Peyer's patch (tissue), 4 donors: ENCODE results near the gene POSTN. TPM values are rescaled to one million over a fixed set of nuclear protein-coding genes. Genes with fewer than 3 reads are reported as not detected.

Experiments used
- DNase-seq, 3 donors: peaks; one replicate each; pipeline ENCODE4 v3.0.0-alpha.2; 2017 to 2019
- H3K27ac ChIP-seq, 4 donors: fragments of 200-600 bp; sonication (generic); one replicate each; pipeline ENCODE4 v1.5.1; 2016 to 2019
- H3K27me3 ChIP-seq, 2 donors: fragments of 200-600 bp; sonication (generic); one replicate each; pipeline ENCODE4 v1.5.1; 2019
- H3K36me3 ChIP-seq, 3 donors: fragments of 200-600 bp; sonication (generic); one replicate each; pipeline ENCODE4 v1.5.1; 2016 to 2019
- H3K4me1 ChIP-seq, 4 donors: fragments of 200-600 bp; sonication (generic); one replicate each; pipeline ENCODE4 v1.5.1; 2016 to 2019
- H3K4me3 ChIP-seq, 4 donors: fragments of 200-600 bp; sonication (generic); 1 replicate in 3 of 4; 2 replicates in 1 of 4; pipeline ENCODE4 v1.5.1; 2016 to 2019; ENCODE audit warnings: mild to moderate bottlenecking in 1 of 4
- H3K9me3 ChIP-seq, 4 donors: fragments of 200-600 bp; sonication (generic); one replicate each; pipeline ENCODE4 v1.5.1; 2016 to 2019; ENCODE audit warnings: mild to moderate bottlenecking in 1 of 4
- CTCF ChIP-seq, 6 experiments: fragments of 450-650 bp in 4 of 6; fragments of 200-600 bp in 2 of 6; sonication (generic) in 1 of 6; IDR thresholded peaks; one replicate each; pipeline ENCODE4 v1.5.1; 2017 to 2019; ENCODE audit warnings: antibody characterized with exemption in 6 of 6, mild to moderate bottlenecking in 3 of 6, moderate library complexity in 1 of 6
- POLR2A ChIP-seq, 2 donors: fragments of 450-650 bp; IDR thresholded peaks; one replicate each; pipeline ENCODE4 v1.5.1; 2017; ENCODE audit warnings: antibody characterized with exemption in 2 of 2, mild to moderate bottlenecking in 2 of 2, moderate library complexity in 2 of 2
- total RNA-seq, 4 donors: library from RNA; depleted of rRNA; stranded (reverse); fragments of >200 nt; gene quantifications; one replicate each; pipeline ENCODE4 v1.1.0, GENCODE V29; 2016

The POSTN gene
- total RNA-seq, 4 donors from 2014 or later, result 3.2 to 27.0 (median 12.8) TPM

- Histone ChIP-seq H3K9me3 (peaks cover 0 to 8% (median 0%) of the 10 kb centered on the region in 4 donors), H3K36me3 (no peaks in the 10 kb centered on the region), H3K27me3 (no peaks in the 10 kb centered on the region), H3K4me1 (no peaks in the 10 kb centered on the region), H3K4me3 (no peak overlapping the region), H3K27ac (no peak overlapping the region)
- DNase-seq, result no peak
- no peak for TF ChIP-seq POLR2A (IDR thresholded peaks at IDR 0.05)
- no peak for TF ChIP-seq CTCF (IDR thresholded peaks at IDR 0.05)
Observed at GRCh38 chr13:37531049-37531448, 67.5 kb downstream of the POSTN start.

GRCh38 chr13:37529751-37530385, 68.7 kb downstream of the POSTN start:
- TF ChIP-seq POLR2A (IDR thresholded peaks at IDR 0.05) (no peak), CTCF (IDR thresholded peaks at IDR 0.05) (no peak)
- H3K9me3 ChIP-seq, result peaks cover 0 to 8% (median 0%) of the 10 kb centered on the region in 4 donors
- no peak for DNase-seq
- no peaks in the 10 kb centered on the region for H3K4me1 ChIP-seq
- no peaks in the 10 kb centered on the region for H3K27me3 ChIP-seq
- H3K36me3 ChIP-seq, result no peaks in the 10 kb centered on the region
- H3K4me3 ChIP-seq, result no peak overlapping the region
- no peak overlapping the region for H3K27ac ChIP-seq

- TF ChIP-seq CTCF (IDR thresholded peaks at IDR 0.05) (no peak), POLR2A (IDR thresholded peaks at IDR 0.05) (no peak)
- Histone ChIP-seq H3K4me3 (no peak overlapping the region), H3K9me3 (peaks cover 0 to 8% (median 0%) of the 10 kb centered on the region in 4 donors), H3K27me3 (no peaks in the 10 kb centered on the region), H3K4me1 (no peaks in the 10 kb centered on the region), H3K36me3 (no peaks in the 10 kb centered on the region), H3K27ac (no peak overlapping the region)
- no peak for DNase-seq
Observed at GRCh38 chr13:37526710-37527473, 71.7 kb downstream of the POSTN start.

- no peaks in the 10 kb centered on the region for H3K27me3 ChIP-seq
- H3K4me3 ChIP-seq, result no peak overlapping the region
- no peaks in the 10 kb centered on the region for H3K4me1 ChIP-seq
- no peak overlapping the region for H3K27ac ChIP-seq
- H3K36me3 ChIP-seq, result no peaks in the 10 kb centered on the region
- no peaks in the 10 kb centered on the region for H3K9me3 ChIP-seq
- no peak for DNase-seq
- no peak for TF ChIP-seq POLR2A (IDR thresholded peaks at IDR 0.05)
- TF ChIP-seq CTCF (IDR thresholded peaks at IDR 0.05), result no peak
Observed at GRCh38 chr13:37515226-37515625, 83.3 kb downstream of the POSTN start.
